GM12875 (cell line): ENCODE data around the gene EEPD1.

Experiments used
- H3K4me3 ChIP-seq: one replicate; pipeline ENCODE4 v1.5.1; 2011; ENCODE audit warnings: low read depth, low read length, control low read depth
- TF ChIP-seq, protein P1 (sequence below): IDR thresholded peaks from 2 replicates; pipeline ENCODE4 v1.5.1; 2011; ENCODE audit warnings: low read depth, mild to moderate bottlenecking, control low read depth, inconsistent platforms, low read length, moderate library complexity, borderline replicate concordance; ENCODE audit not compliant: insufficient read depth

The EEPD1 gene

DNA sequence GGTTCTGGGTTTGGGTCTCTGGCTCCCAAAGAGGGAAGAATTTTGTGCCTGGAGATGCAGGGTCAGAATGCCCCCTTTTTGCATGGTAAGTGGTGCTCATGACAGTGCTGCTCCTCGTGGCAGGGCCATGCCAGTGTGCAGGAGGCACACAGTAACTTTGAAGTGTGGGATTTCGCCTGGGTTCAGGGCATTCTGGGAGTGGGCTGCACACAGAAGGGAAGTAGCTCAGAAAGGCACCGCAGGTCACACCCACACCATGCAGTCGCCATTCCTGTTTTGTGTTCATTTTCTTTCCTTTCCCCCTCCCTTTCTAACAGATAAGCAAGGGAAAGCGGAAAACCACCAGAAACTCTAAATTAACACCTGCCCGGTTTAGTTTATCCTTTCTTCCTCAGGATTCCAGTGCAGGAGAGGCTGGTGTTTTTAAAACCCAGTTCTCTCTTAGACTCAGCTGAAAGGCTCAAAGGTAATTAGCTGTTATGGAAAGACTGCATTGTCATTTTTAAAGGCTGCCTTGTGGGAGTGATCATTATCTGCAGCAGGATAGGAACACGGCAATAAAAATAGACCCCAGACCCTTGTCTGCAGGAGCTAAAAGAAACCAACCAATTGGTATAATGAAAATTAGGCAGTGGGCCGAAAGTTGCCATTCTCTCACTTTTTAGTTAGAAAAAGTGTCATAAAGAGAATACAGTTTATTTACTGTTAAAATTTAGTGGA is 50.2 kb downstream of the EEPD1 start:
- no peak overlapping the region for H3K4me3 ChIP-seq
- TF ChIP-seq, protein P1, sequence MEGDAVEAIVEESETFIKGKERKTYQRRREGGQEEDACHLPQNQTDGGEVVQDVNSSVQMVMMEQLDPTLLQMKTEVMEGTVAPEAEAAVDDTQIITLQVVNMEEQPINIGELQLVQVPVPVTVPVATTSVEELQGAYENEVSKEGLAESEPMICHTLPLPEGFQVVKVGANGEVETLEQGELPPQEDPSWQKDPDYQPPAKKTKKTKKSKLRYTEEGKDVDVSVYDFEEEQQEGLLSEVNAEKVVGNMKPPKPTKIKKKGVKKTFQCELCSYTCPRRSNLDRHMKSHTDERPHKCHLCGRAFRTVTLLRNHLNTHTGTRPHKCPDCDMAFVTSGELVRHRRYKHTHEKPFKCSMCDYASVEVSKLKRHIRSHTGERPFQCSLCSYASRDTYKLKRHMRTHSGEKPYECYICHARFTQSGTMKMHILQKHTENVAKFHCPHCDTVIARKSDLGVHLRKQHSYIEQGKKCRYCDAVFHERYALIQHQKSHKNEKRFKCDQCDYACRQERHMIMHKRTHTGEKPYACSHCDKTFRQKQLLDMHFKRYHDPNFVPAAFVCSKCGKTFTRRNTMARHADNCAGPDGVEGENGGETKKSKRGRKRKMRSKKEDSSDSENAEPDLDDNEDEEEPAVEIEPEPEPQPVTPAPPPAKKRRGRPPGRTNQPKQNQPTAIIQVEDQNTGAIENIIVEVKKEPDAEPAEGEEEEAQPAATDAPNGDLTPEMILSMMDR: no peak

DNA sequence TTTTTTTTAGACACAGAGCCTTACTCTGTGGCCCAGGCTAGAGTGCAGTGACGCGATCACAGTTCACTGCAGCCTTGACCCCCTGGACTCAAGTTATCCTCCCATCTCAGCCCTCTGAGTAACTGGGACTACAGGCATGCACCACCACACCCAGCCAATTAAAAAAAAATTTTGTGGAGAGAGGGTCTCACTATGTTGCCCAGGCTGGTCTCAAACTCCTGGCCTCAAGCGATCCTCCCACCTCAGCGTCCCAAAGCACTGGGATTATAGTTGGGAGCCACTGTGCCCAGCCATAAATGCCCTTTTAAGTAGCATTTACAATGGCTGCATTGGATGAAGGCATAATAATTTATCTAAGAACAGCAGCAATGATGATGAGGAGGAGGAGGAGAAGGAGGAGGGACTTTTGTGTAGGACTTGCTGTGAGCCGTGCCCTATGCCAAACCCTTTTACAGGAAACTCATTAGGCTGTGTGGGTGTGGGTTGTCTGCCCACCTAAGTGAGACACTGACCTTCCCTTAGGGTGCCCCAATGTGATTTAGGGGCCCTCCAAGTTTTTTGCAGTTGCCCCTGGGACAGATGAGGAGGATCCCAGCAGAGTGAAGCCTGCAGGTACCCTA is 51.1 kb downstream of the EEPD1 start:
- no peak overlapping the region for H3K4me3 ChIP-seq
- TF ChIP-seq, protein P1: no peak

DNA sequence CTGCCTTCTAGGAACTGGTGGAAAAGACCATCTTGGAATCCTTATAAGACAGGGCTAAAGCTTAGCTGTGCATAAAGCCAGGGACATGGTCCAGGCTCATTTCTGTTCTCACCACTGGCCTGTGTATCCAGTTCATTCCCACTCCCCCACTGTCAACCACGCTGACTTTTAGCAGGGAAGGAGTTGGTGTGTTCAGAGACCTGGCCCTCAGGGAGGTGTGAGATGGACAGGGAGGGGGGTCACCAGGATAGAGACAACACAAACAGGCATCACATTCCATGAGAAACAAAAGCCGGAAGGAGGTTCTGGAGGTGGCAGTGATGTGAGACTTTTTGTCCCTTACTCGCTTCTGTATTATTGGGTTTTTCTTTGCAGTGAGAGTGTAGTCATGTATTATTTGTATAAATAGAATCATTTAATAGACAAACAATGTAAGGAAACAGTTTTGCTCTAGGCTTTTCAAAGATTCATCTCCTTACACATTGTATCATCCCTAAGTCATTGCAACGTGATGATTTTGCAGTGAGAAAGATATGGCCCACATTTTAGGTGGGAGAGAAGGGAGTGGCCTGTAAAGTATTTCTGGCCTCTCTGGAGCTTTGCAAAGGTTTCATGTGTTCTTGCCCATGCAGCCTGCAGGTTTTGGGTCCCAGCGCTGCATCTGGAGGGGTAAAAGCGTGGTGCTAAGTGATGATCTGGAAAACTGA is 52.0 kb downstream of the EEPD1 start:
- H3K4me3 ChIP-seq: no peak overlapping the region
- TF ChIP-seq, protein P1: no peak

DNA sequence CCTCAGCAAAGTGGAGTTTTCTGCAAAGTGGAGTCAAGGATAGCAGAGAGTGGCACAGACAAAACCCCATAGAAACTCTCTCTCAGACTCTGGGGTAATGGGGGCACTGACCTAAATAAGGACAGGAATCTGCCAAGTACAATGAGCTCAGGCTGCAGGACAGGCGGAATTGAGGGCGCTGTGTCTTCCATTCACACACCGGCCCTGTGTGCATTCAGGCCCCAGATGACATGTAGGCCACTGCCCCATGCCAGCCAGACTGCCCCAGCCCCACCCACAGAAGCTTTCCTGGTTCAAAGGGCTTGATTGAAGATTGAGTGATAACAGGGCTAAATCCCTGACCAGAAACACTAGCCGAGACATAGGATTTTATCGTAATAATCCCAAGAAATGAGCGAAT is 52.7 kb downstream of the EEPD1 start:
- TF ChIP-seq, protein P1: no peak
- no peak overlapping the region for H3K4me3 ChIP-seq

DNA sequence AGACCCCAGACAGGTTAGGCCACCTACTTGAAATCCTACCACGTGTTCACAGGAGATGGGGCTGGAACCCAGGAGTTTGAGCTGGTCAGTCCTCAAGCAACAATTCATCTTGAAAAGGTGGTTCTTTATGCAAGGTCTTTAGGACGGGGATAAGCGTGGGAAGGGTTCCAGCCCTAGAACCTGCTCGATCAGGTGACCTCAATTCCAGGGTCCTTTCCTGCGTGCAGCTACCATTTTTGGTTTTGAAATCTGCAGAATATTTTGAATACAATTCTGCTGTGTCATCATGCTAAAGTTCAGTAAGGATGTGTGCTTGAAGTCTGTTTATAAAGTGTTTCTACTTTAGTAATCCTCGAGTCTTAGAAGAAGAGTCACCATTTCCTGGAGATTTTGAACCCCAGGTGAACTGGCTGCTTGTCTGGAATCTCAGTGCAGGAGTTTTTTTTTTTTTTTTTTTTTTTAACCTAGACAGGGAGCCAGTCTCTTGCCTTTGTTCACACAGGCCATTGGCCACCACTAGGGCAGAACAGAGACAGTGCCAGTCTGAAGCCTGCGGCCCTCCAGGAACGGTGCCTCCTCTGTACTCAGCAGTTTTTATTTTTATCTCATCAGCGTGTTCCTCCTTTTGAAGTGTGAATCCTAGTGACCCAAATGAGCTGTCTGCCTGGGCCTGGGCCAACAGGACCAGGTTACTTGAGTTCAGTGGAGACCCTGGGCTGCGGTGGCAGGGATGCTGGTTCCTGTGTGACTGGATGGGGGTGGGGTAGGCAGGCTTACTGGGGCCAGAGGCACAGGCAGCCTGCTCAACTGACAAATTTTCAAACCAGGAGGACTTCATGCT is 54.6 kb downstream of the EEPD1 start:
- TF ChIP-seq, protein P1: no peak

DNA sequence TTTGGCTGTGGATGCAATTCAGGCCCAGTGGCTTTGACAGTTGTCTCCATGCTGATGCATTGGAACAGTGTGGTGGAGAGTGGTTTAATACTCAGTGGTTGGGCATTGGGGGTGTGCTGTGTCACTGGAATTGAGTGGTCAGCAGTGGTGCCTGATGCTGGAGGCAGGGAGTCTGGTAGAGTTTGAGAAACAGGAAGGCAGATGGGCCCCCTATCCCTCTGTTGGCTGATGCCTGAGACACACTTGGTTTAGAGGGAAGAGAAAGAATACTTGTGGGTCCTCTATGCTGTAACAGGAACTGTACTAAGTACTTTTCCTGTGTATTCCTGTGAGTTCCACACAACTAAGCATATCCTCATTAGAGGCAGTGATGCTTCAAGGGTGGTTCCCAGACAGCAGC is 55.4 kb downstream of the EEPD1 start:
- no peak overlapping the region for H3K4me3 ChIP-seq
- TF ChIP-seq, protein P1: no peak

More for the DNA sequence above, 54.6 kb downstream of the EEPD1 start:
- H3K4me3 ChIP-seq: no peak overlapping the region
